H54 (cell line): ENCODE results near the gene MRC1.
"Not testable (repeated sequence)": the region's sequence is repeated elsewhere in the genome, so short reads cannot be mapped to it uniquely, and the experiment has no call there.

Experiments
- DNase-seq: peaks from one replicate; pipeline ENCODE4 v3.0.0; 2011; ENCODE audit warnings: low spot score, mixed read lengths; ENCODE audit not compliant: insufficient read length
- FAIRE-seq: peaks from 3 replicates; lab custom pipeline; 2011; peaks lifted over from hg19 to GRCh38; lab: Jason Lieb, UNC
- POLR2A ChIP-seq: IDR thresholded peaks from 2 replicates; pipeline ENCODE4 v1.6.1; 2011; ENCODE audit warnings: low read depth, mild to moderate bottlenecking, low read length

Gene MRC1

GRCh38 chr10:17914169-17915045, 105.3 kb downstream of the MRC1 start:
- peak; percentile 33 for FAIRE-seq
- no peak for DNase-seq
- TF ChIP-seq POLR2A = no peak

GRCh38 chr10:17915181-17915580, 106.0 kb downstream of the MRC1 start:
- DNase-seq (no peak), FAIRE-seq (no peak)
- TF ChIP-seq POLR2A = no peak

- FAIRE-seq (no peak), DNase-seq (no peak)
- no peak for TF ChIP-seq POLR2A
These were observed 109.2 kb downstream of the MRC1 start for GRCh38 chr10:17918187-17918903.

GRCh38 chr10:17921378-17921777, 112.2 kb downstream of the MRC1 start:
- no peak for TF ChIP-seq POLR2A
- FAIRE-seq = no peak
- DNase-seq = no peak

GRCh38 chr10:17923728-17924127, 114.6 kb downstream of the MRC1 start:
- peak; percentile 59 for DNase-seq
- TF ChIP-seq POLR2A = no peak
- FAIRE-seq = peak; percentile 99

GRCh38 chr10:17943033-17943745, 134.0 kb downstream of the MRC1 start:
- DNase-seq = no peak
- no peak for TF ChIP-seq POLR2A
- no peak for FAIRE-seq

GRCh38 chr10:17950269-17950668, 141.1 kb downstream of the MRC1 start:
- DNase-seq, FAIRE-seq: not testable (repeated sequence)

- DNase-seq = no peak
- no peak for TF ChIP-seq POLR2A
- FAIRE-seq = no peak
These were observed 141.6 kb downstream of the MRC1 start for GRCh38 chr10:17950726-17951125.

GRCh38 chr10:17951868-17952371, 142.8 kb downstream of the MRC1 start, which contains the start of gene SLC39A12:
SLC39A12 (plus strand) TSS chr10:17951918; CDS start chr10:17953277, 1,359 bp downstream.
- DNase-seq (no peak), FAIRE-seq (no peak)
- no peak for TF ChIP-seq POLR2A

- not testable (repeated sequence) for FAIRE-seq, DNase-seq
These were observed 145.2 kb downstream of the MRC1 start for GRCh38 chr10:17954372-17954771.

- FAIRE-seq (no peak), DNase-seq (no peak)
- TF ChIP-seq POLR2A = no peak
These were observed 145.7 kb downstream of the MRC1 start for GRCh38 chr10:17954861-17955260.

GRCh38 chr10:17958049-17958448, 148.9 kb downstream of the MRC1 start:
- FAIRE-seq = no peak
- no peak for TF ChIP-seq POLR2A
- no peak for DNase-seq

GRCh38 chr10:17959870-17960269, 150.7 kb downstream of the MRC1 start:
- no peak for FAIRE-seq

More at GRCh38 chr10:17959870-17960269, 150.7 kb downstream of the MRC1 start:
- no peak for TF ChIP-seq POLR2A
- no peak for DNase-seq
